HepG2 (cell line): Measurements from ENCODE around the gene MSI2. TPM values are rescaled to one million over a fixed set of nuclear protein-coding genes. Genes with fewer than 3 reads are reported as not detected.

Source experiments
- ATAC-seq: fragments of 200-7000 bp; cut with Tn5 transposase; 3 replicates; pipeline ENCODE4 v1.9.1; 2020; ENCODE audit warnings: mild to moderate bottlenecking, moderate library complexity
- BruUV-seq: library from RNA; stranded (reverse); fragments of 400-500 nt; replicated peaks from 2 replicates; lab custom pipeline; 2021; lab: Mats Ljungman, UMichigan
- CTCF ChIA-PET: fragments of 300-600 bp; formaldehyde crosslinking; extraction: SDS; loops from one replicate; lab custom pipeline; 2021; ENCODE audit warnings: low total read pairs, inconsistent platforms, low intra/inter-chr PET ratio; lab: Yijun Ruan, JAX
- POLR2A ChIA-PET: fragments of 350-600 bp; sonication (Branson Sonifier 250); formaldehyde crosslinking; loops from one replicate; lab custom pipeline; 2020; ENCODE audit warnings: antibody characterized with exemption, inconsistent platforms; lab: Yijun Ruan, JAX
- DNase-seq: peaks from one replicate; pipeline ENCODE4 v3.0.0-alpha.2; 2015; ENCODE audit warnings: low spot score
- FAIRE-seq: peaks from 3 replicates; lab custom pipeline; 2011; peaks lifted over from hg19 to GRCh38; lab: Jason Lieb, UNC
- H2AFZ ChIP-seq: one replicate; pipeline ENCODE4 v1.6.1; 2011; ENCODE audit warnings: low read length, inconsistent platforms
- H3K27ac ChIP-seq: fragments of 300-600 bp; 3 replicates; pipeline ENCODE4 v1.8.0; 2011; ENCODE audit warnings: mixed run types, mild to moderate bottlenecking, mixed read lengths, low read length, inconsistent platforms; ENCODE audit not compliant: insufficient read depth; ENCODE audit errors: extremely low read length
- H3K27me3 ChIP-seq, 2 experiments: fragments of 200-600 bp in 1 of 2; 2 replicates in 1 of 2; 3 replicates in 1 of 2; pipeline versions ENCODE4 v1.6.0 to v1.8.0; 2011; ENCODE audit warnings: low read length in 2 of 2, mild to moderate bottlenecking in 2 of 2, moderate library complexity in 2 of 2, inconsistent platforms in 1 of 2; ENCODE audit not compliant: insufficient read depth in 2 of 2, control insufficient read depth in 1 of 2
- H3K36me3 ChIP-seq, 2 experiments: fragments of 200-600 bp in 1 of 2; replicated peaks in 1 of 2; 2 replicates in 1 of 2; 3 replicates in 1 of 2; pipeline versions ENCODE4 v1.5.1 to v1.8.0; 2011; ENCODE audit warnings: low read length in 2 of 2, inconsistent platforms in 1 of 2; ENCODE audit not compliant: insufficient read depth in 2 of 2, control insufficient read depth in 1 of 2
- H3K4me1 ChIP-seq: 2 replicates; pipeline ENCODE4 v1.5.1; 2012; ENCODE audit warnings: low read length, inconsistent platforms; ENCODE audit not compliant: insufficient read depth
- H3K4me2 ChIP-seq: 2 replicates; pipeline ENCODE4 v1.6.0; 2011; ENCODE audit warnings: low read depth, low read length, inconsistent platforms
- H3K4me3 ChIP-seq, 3 experiments: fragments of 200-600 bp in 1 of 3; sonication (generic), shearing (Covaris generic) in 1 of 3; replicated peaks in 1 of 3; 2 replicates each; pipeline ENCODE4 v1.5.1; 2011 to 2016; ENCODE audit warnings: low read length in 3 of 3, inconsistent platforms in 2 of 3, low read depth in 2 of 3, mild to moderate bottlenecking in 2 of 3, control low read depth in 1 of 3, mixed read lengths in 1 of 3; ENCODE audit not compliant: insufficient read depth in 1 of 3
- H3K79me2 ChIP-seq: one replicate; pipeline ENCODE4 v1.6.1; 2011; ENCODE audit warnings: low read length, inconsistent platforms; ENCODE audit not compliant: insufficient read depth
- H3K9ac ChIP-seq: 2 replicates; pipeline ENCODE4 v1.6.0; 2011; ENCODE audit warnings: mild to moderate bottlenecking, low read depth, low read length, inconsistent platforms; ENCODE audit not compliant: insufficient read depth
- H3K9me3 ChIP-seq: 2 replicates; pipeline ENCODE4 v1.5.1; 2012; ENCODE audit warnings: mild to moderate bottlenecking, low read length
- H4K20me1 ChIP-seq: 2 replicates; pipeline ENCODE4 v1.6.0; 2011; ENCODE audit warnings: inconsistent platforms, mild to moderate bottlenecking, low read length, moderate library complexity; ENCODE audit not compliant: insufficient read depth
- HNF4A ChIP-seq: sonication (generic); formaldehyde crosslinking; IDR thresholded peaks from 2 replicates; pipeline ENCODE4 v1.4.0; 2020; ENCODE audit warnings: missing genetic modification reagents
- RERE ChIP-seq: IDR thresholded peaks from 2 replicates; pipeline ENCODE4 v1.6.1; 2016; ENCODE audit warnings: low read depth, missing genetic modification reagents, missing compliant biosample characterization
- SAP130 ChIP-seq: IDR thresholded peaks from 2 replicates; pipeline ENCODE4 v1.6.1; 2016; ENCODE audit warnings: low read depth
- TFAP4 ChIP-seq: sonication (generic); IDR thresholded peaks from 2 replicates; pipeline ENCODE4 v1.6.1; 2016; ENCODE audit warnings: low read depth, borderline replicate concordance
- WGBS: methylation state at CpG from one replicate; pipeline ENCODE4 v1.1.6; 2017; ENCODE audit warnings: low lambda C conversion rate; 5-methylcytosine and 5-hydroxymethylcytosine counted together
- in situ Hi-C: cut with HindIII; loops from 2 replicates; pipeline ENCODE4 v1.10.0; 2017; ENCODE audit warnings: low pct_unique_long_range_greater_than_20kb; ENCODE audit not compliant: extremely low pct_ligation_motif_present
- intact Hi-C: fragments of 100-400 bp; cut with micrococcal nuclease; formaldehyde crosslinking; loops from one replicate; pipeline ENCODE4 v1.10.0; 2022; ENCODE audit not compliant: unreplicated experiment
- polyA plus RNA-seq, 8 experiments: library from polyadenylated mRNA; depleted of rRNA in 3 of 8; stranded (reverse) in 7 of 8; unstranded in 1 of 8; fragments of >200 nt; fragmentation: Illumina TruSeq in 4 of 8; extraction: Trizol in 4 of 8; gene quantifications; 2 replicates each; pipeline versions ENCODE4 v1.2.1 to v1.2.3, GENCODE V29; 2011 to 2016; ENCODE audit warnings: low read depth in 4 of 8, missing spikeins in 1 of 8, mixed read lengths in 1 of 8; ENCODE audit not compliant: insufficient read depth in 1 of 8
- total RNA-seq, 5 experiments: library from RNA; depleted of rRNA; stranded (reverse); fragments of >200 nt; fragmentation: Illumina TruSeq; extraction: Trizol; gene quantifications; 2 replicates each; pipeline ENCODE4 v1.2.3, GENCODE V29; 2016; ENCODE audit warnings: low read depth in 1 of 5

The MSI2 gene
- total and polyA plus RNA-seq, 2 of the 13 experiments (the other 11 are each of a cell fraction or from before 2014, with no cell fraction given), result 77.5 to 78.4 TPM

GRCh38 chr17:57732062-57732461 is 475.7 kb downstream of the MSI2 start:
- Histone ChIP-seq H3K4me2 (no peak overlapping the region), H3K4me3 (no peak overlapping the region), H3K9me3 (no peaks in the 10 kb centered on the region), H3K36me3 (no peaks in the 10 kb centered on the region), H3K4me1 (no peaks in the 10 kb centered on the region), H3K9ac (no peak overlapping the region), H3K27me3 (peaks cover 4 to 51% of the 10 kb centered on the region in 2 experiments; a peak in 4 of 5 replicates), H3K79me2 (no peaks in the 10 kb centered on the region), H3K27ac (no peak overlapping the region), H4K20me1 (no peaks in the 10 kb centered on the region), H2AFZ (no peak overlapping the region)
- ChIA-PET CTCF (no interaction called here), POLR2A (no interaction called here)
- 49% methylated on average over 3 of the region's 3 CpGs for WGBS
- no peak for FAIRE-seq
- intact Hi-C loops, result no loop called here
- TF ChIP-seq RERE, result no peak
- peak; percentile 50; the same call in 1 of the 2 replicates for TF ChIP-seq HNF4A
- peak; percentile 94 for TF ChIP-seq TFAP4
- peak; percentile 38 for TF ChIP-seq SAP130
- peak; percentile 33 for DNase-seq
- in situ Hi-C loops, result no loop called here
- no TSS peak for BruUV-seq
- peak; percentile 52; the same call in 2 of the 3 replicates for ATAC-seq
